ENCODE data around the gene PCDHA4.

DNA sequence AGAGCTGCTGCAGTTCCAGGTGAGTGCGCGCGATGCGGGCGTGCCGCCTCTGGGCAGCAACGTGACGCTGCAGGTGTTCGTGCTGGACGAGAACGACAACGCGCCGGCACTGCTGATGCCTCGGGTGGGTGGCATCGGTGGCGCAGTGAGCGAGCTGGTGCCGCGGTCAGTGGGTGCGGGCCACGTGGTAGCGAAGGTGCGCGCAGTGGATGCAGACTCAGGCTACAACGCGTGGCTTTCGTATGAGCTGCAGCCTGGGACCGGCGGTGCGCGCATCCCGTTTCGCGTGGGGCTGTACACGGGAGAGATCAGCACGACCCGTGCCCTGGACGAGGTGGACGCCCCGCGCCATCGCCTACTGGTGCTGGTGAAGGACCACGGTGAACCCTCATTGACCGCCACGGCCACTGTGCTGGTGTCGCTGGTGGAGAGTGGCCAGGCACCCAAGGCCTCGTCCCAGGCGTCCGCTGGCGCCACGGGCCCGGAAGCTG lies 4.0 kb upstream of the PCDHA4 start:
- no peak for TF ChIP-seq TAF1 (IDR thresholded peaks at IDR 0.05; ENCODE audit: low read depth)
- TF ChIP-seq, protein P1, sequence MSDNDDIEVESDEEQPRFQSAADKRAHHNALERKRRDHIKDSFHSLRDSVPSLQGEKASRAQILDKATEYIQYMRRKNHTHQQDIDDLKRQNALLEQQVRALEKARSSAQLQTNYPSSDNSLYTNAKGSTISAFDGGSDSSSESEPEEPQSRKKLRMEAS (IDR thresholded peaks at IDR 0.05), result no peak
- no peak for TF ChIP-seq TCF12 (IDR thresholded peaks at IDR 0.05; ENCODE audit: low read depth)
- no peak for TF ChIP-seq NFIC (IDR thresholded peaks at IDR 0.05)
- TF ChIP-seq CEBPB (IDR thresholded peaks at IDR 0.05), result no peak
- TF ChIP-seq, protein P2, sequence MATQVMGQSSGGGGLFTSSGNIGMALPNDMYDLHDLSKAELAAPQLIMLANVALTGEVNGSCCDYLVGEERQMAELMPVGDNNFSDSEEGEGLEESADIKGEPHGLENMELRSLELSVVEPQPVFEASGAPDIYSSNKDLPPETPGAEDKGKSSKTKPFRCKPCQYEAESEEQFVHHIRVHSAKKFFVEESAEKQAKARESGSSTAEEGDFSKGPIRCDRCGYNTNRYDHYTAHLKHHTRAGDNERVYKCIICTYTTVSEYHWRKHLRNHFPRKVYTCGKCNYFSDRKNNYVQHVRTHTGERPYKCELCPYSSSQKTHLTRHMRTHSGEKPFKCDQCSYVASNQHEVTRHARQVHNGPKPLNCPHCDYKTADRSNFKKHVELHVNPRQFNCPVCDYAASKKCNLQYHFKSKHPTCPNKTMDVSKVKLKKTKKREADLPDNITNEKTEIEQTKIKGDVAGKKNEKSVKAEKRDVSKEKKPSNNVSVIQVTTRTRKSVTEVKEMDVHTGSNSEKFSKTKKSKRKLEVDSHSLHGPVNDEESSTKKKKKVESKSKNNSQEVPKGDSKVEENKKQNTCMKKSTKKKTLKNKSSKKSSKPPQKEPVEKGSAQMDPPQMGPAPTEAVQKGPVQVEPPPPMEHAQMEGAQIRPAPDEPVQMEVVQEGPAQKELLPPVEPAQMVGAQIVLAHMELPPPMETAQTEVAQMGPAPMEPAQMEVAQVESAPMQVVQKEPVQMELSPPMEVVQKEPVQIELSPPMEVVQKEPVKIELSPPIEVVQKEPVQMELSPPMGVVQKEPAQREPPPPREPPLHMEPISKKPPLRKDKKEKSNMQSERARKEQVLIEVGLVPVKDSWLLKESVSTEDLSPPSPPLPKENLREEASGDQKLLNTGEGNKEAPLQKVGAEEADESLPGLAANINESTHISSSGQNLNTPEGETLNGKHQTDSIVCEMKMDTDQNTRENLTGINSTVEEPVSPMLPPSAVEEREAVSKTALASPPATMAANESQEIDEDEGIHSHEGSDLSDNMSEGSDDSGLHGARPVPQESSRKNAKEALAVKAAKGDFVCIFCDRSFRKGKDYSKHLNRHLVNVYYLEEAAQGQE (IDR thresholded peaks at IDR 0.05; ENCODE audit: low read depth), result no peak
- no peak for TF ChIP-seq EP300 (IDR thresholded peaks at IDR 0.05; ENCODE audit: borderline replicate concordance)
- TF ChIP-seq RAD21 (IDR thresholded peaks at IDR 0.05; ENCODE audit: low read depth), result no peak
- TF ChIP-seq, protein P3, sequence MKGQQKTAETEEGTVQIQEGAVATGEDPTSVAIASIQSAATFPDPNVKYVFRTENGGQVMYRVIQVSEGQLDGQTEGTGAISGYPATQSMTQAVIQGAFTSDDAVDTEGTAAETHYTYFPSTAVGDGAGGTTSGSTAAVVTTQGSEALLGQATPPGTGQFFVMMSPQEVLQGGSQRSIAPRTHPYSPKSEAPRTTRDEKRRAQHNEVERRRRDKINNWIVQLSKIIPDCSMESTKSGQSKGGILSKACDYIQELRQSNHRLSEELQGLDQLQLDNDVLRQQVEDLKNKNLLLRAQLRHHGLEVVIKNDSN (IDR thresholded peaks at IDR 0.05), result no peak
